Colon (tissue), 2 donors: Measurements from ENCODE around the gene AGPAT4.
"Not testable (repeated sequence)": the region's sequence is repeated elsewhere in the genome, so short reads cannot be mapped to it uniquely, and the experiment has no call there.

Experiments used
- FAIRE-seq: peaks from 2 replicates; lab custom pipeline; 2012; peaks lifted over from hg19 to GRCh38; lab: Jason Lieb, UNC
- donor health status: control.
- donor health status: control.

AGPAT4 gene

DNA sequence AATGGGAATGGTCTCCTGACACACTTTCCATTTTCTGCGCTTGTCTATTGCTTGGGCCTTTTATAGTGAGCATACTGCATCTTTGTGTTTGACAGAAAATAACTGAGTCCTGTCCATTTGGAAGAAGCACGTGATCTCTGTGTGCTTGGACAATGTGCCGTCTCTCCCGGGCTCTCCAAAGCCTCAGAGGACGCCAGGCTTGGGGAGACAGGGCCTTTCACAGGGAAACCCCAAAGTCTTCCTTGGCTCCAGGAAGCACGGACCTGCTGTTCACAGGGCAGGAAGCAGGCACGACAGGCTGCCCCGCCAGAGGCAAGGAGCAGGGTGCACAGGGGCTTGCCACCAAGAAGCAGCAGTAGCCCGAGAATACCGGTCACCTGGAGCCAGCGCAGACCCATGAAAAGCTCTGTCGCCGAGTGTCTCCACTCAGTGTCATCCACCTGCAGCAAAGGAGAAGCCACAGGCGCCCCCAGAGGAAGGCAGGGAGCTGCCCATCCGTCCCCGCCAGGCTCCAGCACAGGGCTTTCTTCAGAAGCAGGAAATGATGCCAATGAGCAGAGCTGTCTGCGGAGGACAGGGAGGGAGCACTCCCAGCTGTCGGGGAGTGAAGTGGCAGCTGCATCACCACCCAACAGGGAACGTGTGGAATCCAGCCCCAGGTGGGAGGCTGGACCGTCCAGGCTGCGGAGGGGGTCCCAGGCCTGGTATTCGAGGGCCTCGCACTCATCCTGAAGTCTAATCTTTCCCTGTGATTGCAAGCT lies 135.1 kb downstream of the AGPAT4 start:
- no peak for FAIRE-seq

DNA sequence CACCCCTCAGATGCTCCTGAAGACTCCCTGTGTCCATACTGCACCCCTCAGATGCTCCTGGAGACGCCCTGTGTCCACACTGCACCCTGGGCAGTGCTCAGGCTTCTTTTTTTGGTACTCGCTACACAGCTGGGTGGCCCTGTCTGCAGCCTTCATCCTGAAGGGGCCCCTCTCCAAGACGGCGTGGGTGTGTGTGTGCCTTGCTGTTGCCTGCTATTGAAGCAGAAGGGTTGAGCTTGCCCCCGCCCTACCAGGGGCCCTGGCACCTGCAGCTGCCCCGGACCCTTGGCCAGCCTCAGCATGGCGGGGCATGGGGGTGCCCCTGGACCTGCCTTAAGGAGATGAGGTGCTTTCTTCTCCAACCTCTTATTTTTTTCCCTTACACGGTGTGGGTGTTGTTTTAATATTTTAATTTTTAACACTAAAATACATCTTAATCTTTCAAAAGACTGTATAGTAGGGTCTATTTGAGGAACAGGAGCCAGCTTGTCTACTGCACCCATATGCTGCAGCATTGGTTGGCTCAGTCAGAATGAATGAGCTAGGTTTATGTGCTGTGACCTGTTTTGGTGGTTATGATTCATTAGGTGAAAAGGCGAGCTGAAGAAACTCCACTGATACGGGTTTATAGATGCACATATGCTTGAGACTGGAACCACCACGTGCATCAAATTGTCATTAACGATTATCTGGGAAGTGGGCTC lies 135.9 kb downstream of the AGPAT4 start:
- FAIRE-seq, result no peak

DNA sequence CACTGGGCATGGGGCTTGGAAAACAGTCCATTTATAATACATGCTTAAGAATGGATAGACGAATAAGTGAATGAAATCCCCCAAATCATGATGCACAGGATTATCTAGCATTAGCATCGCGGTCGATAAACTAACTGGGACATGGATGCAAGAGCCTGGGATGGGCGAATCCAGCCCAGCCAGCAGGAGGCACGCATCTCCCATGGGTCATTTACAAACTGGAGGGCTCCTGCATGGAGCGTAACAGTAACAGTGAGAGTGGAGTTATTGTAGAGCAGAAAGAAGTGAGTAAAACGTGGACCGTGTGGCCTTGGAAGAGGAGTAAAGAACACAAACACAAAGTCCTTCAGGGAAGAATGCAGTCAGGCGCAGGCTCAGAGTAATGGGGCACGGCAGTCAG lies 136.5 kb downstream of the AGPAT4 start:
- no peak for FAIRE-seq

DNA sequence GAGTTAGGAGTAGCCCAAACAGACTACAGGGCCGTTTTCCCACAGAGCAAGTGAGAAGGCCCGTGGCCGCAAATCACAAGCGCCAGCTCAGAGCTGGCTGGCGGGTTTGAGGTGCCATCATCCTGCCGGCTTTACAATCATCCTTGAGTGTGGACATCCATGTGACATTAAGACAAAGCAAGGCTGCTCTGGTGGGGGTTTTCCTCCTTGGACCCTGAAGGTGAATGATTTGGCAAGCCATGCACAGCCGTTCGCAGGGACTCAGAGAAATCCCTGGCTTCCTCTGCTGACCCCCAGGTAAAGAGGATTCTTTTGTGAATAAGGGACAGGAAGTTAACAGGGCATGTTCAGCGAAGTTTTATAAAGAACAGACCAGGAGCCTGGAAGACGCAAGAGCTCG lies 137.2 kb downstream of the AGPAT4 start:
- FAIRE-seq, result no peak

DNA sequence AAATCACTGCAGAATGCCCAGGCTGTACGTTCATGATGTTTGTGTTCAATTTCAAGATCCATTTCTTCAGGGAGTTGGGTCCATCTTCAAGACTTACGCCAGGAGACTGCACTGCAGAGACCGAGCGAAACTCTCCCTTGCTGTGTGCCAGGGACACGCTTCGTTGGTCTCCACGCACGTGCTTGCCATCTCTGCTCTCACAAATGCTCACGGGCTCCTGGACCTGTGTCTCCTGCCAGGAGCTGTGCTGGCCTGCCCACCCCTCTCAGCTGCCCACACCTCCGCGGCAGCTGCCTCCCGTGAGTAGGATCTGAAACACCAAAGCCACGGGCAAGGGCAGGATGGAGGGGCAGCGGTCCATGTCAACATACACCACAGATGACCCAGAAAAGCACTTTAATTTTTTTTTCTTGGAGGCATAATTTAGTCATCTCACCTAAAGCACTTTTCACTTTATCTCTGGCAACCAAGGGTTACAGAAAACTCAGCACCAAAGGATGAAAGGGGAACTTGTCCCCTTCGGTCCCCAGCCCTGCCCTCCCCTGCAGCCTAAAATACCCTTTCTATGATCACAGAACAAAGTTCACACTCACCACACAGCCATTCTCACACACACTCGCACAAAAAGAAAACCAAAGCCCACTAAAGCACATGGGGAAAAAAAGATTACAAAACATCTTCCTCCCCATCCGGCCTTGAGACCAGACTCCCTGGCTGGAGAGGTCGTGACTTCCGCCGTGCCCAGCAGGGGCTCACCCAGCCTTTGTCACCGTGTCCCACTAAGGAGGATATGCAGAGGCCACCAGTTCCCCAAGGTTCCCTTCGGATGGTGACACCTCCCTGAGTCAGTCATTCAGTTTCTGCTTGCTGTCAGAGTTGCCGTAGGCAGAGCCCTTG lies 137.9 kb downstream of the AGPAT4 start:
- FAIRE-seq, result no peak

DNA sequence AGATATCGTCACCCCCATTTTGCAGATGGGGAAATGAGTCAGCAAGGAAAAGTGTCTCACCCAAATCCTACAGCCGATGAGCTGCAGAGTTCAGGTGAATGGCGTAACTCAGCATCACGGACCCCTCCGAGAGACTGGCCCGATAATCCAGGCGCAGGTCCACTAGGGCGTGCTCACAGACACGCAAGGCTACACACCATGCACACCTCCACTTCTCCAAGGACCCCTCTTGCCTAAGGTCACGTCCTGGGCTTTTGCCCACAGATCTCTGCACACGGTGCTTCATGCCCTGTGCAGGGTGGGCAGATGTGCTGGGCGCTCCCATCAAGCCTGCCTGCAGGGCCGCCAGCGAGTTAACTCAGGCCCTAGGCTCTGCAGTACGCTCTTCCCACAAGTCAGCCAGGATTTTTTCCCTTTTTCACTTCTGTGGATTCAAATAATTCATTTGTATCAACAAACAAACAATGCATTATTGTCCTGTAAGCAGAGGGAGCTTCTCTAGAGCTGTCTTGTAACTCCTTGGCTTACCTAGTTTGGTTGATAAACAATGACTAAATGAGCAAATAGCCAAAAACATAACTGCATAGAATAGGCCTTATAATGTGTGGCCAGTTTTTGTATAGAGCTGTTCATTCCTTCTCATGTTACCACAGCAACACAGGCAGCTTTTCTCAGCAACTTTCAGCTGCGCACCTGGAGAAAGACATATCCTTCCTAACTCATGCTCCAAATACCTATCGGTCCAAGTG lies 139.1 kb downstream of the AGPAT4 start:
- FAIRE-seq, result no peak

DNA sequence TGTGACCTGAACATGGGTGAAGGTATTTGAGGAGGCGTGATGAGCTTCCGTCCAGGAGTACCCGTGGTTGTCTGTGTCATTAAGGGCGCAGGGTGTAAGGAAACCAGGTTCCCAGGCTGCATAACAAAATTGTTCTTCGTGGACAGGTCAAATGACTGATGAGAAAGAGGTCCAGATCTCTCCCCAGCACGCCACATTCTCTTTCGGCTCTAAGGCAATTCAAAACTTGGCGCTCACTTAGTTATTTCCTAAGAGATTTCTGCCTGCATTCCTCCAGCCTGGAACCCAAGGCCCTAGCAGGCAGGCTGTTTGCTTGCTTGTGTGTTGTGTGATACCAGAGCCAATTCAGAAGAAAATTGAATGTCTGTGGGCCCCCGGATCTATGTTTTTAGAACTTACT lies 139.9 kb downstream of the AGPAT4 start:
- no peak for FAIRE-seq

DNA sequence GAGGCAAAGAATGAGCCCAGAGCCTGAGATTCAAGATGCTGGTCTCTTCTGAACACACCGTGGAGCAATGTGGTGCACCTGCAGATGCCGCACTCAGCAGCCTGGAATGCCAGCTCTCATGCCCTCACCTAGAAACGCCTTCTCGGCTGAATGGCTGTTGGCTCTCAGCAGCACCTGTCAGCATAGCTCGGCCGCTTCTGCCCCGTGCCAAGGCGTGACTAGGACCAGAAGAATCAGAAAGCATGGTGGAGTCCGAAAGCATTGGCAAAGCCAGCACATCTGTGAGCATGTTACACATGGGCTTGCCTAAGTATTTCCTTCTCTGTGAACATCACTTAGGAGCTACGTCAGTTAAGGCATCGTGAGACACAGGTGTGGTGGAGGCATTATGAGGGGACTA lies 141.5 kb downstream of the AGPAT4 start:
- no peak for FAIRE-seq

DNA sequence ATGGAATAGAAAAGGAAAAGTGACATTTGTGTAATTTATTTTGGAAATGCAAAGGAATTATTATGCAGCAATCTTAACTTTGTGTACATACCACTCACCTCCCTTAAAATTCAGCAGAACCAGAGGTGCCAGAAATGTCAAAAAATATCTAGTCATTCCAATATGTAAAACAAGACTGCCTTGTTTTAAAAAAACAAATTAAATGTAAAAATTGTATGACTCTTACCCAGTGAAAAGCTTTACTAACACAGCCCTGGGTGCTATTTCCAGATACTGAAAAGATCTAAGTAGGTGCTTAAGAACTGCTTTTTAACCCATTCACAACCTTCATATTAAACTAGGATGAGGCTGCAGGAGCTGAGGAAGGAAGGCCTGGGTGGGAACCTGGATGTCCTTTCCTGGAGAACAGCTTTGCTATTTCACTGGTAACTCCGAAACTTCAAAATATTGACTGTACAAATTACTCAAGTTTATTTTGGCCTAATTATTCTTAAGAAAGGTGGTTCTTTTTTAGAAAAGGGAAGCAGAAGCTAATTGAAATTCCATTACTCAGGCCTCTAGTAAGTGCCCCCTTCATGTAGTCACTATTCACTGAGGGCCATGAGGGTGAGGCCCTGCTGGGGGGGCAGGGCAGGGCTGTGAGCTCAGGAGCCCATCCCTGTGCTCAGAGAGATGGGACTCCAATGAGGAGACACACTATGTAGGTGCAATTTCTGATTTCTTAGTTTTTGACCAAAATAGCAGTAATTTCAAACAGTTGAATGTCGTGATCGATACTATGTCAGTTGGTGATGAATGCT lies 142.7 kb downstream of the AGPAT4 start:
- FAIRE-seq, result no peak

DNA sequence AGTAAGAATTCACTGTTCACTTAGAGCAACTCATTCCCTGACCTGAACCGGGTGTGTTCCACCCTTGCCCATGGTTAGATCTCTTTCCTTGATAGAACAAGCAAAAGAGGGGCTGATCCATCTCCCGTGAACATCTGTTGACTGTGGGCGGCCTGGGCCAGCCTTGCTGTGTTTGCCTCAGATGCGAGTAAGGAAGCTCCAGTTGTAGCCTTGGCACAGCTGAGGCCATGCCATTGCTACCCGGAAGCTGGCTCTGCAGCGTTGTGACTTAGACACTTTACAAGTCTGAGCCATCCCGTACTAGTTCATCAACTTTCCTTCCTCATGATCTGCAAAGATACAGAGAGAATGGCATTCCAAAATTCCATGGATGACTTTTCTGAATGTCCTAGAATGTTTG lies 143.3 kb downstream of the AGPAT4 start:
- no peak for FAIRE-seq

DNA sequence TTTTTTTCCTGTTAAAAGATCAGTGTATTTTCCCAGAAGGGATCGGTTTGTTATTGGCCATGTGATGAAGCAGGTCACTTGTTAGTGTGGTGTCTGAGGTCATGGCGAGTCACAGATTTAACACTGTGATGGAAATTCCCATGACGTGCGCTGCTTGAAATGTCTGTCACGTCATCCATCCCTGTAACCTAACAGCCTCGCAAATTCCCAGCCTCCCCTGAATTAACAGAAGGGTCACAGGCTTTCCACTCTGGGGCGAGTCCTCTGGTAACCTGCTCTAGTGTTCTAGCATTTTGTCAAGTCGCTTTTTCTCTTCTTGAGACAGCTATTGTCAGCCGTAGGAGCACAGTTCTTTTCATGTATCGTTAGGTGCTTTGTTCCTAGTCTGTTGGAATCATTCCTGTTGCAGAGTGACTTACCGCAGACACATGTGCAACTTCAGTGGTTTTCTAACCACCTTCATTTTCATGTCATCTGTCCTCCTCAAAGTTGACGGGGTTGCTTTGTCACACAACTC lies 145.1 kb downstream of the AGPAT4 start:
- FAIRE-seq, result no peak

DNA sequence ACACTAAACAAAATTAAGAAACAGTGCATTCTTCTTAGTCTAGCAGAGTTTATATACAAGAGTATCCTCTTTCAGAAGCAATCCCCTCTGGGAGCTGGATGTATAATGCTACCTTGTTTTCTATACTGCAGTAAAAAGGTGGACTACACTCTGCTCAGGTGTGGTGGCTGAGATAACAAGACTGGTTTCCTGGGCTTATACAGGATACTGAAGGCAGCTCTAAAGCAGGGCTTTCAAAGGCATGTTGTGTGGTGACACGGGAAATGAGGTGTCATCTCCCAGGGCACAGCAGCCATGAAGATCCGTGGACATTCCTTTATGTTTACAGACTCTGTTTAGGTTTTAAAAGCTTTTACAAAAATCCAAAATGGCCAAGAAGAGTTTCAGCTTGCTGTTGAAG lies 145.6 kb downstream of the AGPAT4 start:
- FAIRE-seq, result no peak

DNA sequence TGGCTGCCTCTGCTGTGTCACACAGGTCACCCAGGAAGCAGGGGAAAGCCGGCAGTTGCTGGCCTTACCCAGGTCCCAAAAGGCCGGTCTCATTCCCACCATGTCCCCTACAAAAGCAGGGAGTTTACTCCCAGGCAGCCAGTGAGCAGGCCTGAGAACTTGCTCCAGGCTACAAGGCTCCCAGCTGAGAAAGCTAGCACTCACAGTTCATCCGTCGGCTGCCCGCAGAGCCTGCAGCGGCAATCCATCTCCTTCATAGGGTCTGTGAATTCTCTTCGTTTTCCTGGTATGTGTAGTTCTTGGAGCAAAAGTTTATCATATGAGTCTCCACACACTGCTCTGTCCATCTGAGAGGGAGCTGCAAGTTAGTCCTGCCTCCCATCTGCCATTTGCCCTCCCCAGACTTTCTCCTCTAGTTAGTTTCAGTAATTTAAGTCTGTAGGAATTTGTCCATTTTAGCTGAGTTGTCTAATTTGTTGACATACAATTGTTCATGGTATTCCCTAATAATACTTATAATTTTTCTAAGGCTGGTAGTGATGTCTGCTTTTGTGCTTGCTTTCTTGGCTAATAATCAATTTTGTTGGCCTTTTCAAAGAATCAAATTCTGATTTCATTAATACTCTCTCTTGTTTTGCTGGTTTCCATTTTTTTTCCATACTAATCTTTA lies 146.7 kb downstream of the AGPAT4 start:
- FAIRE-seq, result no peak

DNA sequence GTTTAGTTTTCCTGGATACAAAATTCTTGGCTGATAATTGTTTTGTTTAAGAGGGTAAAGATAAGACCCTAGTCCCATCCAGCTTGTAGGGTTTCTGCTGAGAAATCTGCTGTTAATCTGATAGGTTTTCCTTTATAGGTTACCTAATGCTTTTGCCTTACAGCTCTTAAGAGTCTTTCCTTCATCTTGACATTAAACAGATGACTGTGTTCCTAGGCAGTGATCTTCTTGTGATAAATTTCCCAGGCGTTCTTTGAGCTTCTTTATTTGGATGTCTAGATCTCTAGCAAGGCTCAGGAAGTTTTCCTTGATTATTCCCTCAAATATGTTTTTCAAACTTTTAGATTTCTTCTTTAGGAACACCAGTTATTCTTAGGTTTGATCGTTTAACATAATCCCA lies 148.3 kb downstream of the AGPAT4 start:
- no peak for FAIRE-seq

DNA sequence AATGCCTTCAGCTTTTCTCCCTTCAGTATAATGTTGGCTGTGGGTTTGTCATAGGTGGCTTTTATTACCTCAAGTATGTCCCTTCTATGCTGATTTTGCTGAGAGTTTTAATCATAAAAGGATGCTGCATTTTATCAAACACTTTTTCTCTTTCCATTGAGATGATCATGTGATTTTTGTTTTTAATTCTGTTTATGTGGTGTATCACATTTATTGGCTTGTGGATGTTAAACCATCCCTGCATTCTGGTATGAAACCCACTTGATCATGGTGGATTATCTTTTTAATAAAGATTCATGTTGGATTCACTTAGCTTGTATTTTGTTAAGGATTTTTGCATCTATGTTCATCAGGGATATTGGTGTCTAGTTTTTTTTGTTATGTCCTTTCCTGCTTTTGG lies 150.5 kb downstream of the AGPAT4 start:
- FAIRE-seq, result not testable (repeated sequence)

DNA sequence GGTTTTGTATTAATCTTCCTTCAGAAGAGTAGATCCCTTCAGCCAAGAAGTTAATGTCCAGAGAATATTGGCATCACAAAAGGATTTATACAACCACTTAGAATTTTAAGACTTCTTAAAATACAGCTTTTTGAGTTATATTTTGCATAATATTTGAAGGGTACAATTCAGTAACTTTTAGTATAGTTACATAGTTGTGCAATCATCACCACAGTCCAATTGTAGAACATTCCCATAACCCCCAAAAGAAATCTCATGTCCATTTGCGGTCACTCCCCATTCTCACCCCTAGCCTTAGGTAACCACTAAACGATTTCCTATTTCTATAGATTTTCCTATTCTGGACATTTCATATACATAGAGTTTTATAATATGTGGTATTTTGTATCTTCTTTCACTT lies 155.9 kb downstream of the AGPAT4 start:
- no peak for FAIRE-seq

DNA sequence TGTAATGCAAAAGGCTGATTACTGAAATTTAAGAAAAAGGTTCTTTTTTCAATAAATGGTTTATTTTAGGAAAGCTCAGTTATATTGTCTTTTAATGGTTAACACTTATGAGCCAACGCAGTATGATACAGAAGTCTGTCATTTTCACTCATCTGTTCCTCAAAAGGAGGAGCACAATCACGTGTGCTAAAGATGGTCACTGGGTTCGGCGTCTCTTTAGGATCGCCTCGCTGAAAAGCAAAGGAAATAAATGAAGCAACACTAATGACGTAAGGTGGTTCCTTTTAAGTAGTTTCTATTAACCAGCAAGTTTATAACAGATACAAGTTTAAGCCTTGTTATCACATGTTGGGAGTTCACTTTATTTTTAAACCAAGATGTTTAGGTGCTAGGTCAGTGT lies 156.6 kb downstream of the AGPAT4 start:
- no peak for FAIRE-seq

DNA sequence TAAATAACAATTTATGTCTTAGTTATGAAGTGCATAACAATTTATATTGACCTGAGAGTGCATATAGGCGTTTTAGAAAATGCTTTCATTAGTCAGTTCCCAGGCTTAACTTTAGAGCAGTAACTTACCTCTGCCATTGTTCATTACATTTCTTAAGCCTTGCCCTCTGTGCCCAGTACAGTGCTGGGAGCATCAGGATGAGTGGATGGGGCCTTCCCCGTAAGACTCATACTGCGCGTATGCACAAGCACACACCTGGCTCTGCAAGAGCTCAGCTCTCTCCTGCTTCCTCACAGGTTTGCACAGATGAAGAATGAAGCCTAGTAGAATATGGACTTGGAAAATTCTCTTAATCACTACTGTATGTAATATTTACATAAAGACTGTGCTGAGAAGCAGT lies 157.3 kb downstream of the AGPAT4 start:
- FAIRE-seq, result no peak

DNA sequence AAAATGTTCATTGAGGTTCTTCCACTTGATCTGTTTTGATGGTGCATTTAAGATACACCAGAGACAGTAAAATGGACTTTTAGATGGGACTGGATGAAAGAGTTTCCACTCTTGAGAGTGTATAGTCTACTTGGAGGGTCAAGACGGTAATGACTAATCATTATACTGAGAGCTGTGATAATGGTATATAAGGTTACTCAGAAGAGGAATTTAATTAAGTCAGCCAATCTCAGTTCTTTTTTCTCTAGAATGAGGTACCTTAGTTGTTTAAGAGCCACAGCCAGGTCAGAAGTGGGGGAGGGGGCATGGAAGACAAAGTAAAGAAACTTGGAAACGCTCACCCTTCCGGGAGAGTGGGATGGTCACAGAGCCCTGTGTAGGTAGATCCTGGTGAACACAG lies 158.4 kb downstream of the AGPAT4 start:
- FAIRE-seq, result no peak

DNA sequence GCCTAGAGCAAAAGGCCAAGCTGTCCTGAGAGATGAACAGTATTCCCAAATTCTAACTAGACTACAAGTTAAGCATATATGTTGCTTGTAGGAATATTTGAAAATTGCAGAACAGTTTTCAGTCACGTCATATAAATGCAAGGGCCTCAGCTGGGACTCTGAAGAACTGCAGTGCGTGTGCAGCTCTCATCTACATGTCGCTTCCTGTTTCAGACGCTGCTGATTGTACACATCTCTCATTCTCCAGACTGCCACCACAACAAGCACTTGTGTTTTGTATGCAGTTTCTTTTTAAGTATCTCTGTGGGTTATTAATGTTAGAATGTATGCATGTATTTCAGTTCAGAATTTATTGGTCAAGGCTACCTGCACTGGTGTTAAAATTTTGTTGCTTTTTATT lies 162.6 kb downstream of the AGPAT4 start:
- FAIRE-seq, result no peak
